Measurements from ENCODE around the gene ENPP3. TPM values are rescaled to one million over a fixed set of nuclear protein-coding genes. Genes with fewer than 3 reads are reported as not detected.
A peak's percentile ranks its signal among the peaks of the same experiment; 100 is the strongest.
"Not testable (repeated sequence)": the region's sequence is repeated elsewhere in the genome, so short reads cannot be mapped to it uniquely, and the experiment has no call there.

The ENPP3 gene
- total RNA-seq, 2 donors from 2014 or later: 16.6 to 21.2 TPM

GRCh38 chr6:131724114-131724513 lies 87.0 kb downstream of the ENPP3 start:
- no peak for ATAC-seq
- DNase-seq: no peak
- intact Hi-C loops (cut with DNase I, micrococcal nuclease): no loop called here

GRCh38 chr6:131727467-131727866 lies 90.4 kb downstream of the ENPP3 start:
- no peak for ATAC-seq
- DNase-seq: no peak
- intact Hi-C loops (cut with DNase I, micrococcal nuclease): no loop called here

- no peak for DNase-seq
- intact Hi-C loops (cut with DNase I, micrococcal nuclease): no loop called here
- ATAC-seq: no peak
These were observed 90.8 kb downstream of the ENPP3 start for GRCh38 chr6:131727868-131728267.

- no peak for ATAC-seq
- no peak for DNase-seq
- intact Hi-C loops (cut with DNase I, micrococcal nuclease): no loop called here
These were observed 91.3 kb downstream of the ENPP3 start for GRCh38 chr6:131728296-131728939.

- ATAC-seq (no peak), DNase-seq (no peak)
- intact Hi-C loops (cut with DNase I, micrococcal nuclease): no loop called here
These were observed 92.4 kb downstream of the ENPP3 start for GRCh38 chr6:131729550-131729949.

- ATAC-seq (no peak), DNase-seq (no peak)
- intact Hi-C loops (cut with DNase I, micrococcal nuclease): no loop called here
These were observed 93.2 kb downstream of the ENPP3 start for GRCh38 chr6:131730264-131730663.

GRCh38 chr6:131731224-131731623 lies 94.1 kb downstream of the ENPP3 start:
- ATAC-seq: no peak
- intact Hi-C loops (cut with DNase I, micrococcal nuclease): no loop called here
- no peak for DNase-seq

DNA sequence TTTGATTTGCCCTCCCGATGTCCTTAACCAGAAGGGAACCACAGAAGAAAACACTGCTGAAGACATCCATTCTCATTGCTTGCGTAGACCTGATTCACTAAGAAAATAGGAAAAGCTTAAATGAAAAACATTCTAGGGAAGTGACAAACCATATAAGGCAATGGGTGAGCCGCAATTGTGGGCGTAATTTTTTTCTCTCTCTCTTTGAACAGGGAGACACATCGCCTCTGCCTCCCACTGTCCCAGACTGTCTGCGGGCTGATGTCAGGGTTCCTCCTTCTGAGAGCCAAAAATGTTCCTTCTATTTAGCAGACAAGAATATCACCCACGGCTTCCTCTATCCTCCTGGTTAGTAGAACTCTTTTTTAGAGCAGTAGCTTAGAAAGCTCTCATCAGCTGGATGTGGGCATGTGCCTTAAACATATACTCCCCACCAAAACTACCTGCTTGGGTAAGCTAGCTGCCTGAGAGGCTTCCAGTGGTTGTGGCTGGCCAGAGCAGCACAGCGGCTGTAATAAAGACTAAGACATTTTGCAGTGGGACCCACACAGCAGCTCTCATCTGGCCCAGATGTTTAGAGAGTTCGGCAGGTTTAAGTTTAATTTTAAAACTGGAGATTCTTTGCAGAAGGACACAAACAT lies 96.4 kb downstream of the ENPP3 start:
- intact Hi-C loops (cut with DNase I, micrococcal nuclease): no loop called here
- ATAC-seq (no peak), DNase-seq (no peak)

GRCh38 chr6:131736003-131736596 lies 99.0 kb downstream of the ENPP3 start:
- DNase-seq (no peak), ATAC-seq (no peak)
- intact Hi-C loops (cut with DNase I, micrococcal nuclease): no loop called here

DNA sequence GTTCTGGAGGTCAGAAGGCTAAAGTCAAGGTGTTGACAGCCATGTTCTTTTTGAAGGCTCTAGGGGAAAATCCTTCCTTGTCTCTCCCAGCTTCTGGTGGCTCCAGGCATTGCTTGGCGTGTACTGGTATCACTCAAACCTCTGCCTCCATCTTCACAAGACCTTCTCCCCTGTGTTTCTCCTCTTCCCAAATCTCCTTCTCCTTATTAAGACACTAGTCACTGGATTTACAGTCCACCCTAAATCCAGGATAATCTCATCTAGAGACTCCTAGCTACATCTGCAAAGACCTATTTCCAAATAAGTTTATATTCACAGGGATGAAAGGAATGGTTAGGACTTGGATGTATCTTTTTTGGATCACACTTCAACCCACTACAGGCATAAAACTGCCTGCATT lies 99.7 kb downstream of the ENPP3 start:
- intact Hi-C loops (cut with DNase I, micrococcal nuclease): no loop called here
- DNase-seq (no peak), ATAC-seq (no peak)

DNA sequence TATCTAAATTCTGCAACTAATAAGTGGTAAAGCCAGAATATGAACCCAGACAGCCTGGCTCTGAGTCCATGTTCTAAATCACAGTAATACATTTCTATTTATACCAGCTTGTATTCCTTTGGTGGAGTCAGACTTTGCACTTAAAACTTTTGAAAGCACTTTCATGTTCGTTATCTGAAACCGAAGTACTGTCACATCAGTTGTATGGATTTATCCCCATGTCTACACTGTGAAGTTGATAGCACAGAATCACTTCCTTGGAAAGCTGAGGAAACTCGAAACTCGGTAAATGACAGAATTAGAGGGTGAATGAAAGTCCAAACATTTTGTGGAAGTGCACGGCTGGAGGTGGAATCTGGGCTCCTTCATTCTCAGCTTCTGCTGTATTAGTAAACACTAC lies 102.0 kb downstream of the ENPP3 start:
- ATAC-seq (no peak), DNase-seq (no peak)
- intact Hi-C loops (cut with DNase I, micrococcal nuclease): no loop called here

DNA sequence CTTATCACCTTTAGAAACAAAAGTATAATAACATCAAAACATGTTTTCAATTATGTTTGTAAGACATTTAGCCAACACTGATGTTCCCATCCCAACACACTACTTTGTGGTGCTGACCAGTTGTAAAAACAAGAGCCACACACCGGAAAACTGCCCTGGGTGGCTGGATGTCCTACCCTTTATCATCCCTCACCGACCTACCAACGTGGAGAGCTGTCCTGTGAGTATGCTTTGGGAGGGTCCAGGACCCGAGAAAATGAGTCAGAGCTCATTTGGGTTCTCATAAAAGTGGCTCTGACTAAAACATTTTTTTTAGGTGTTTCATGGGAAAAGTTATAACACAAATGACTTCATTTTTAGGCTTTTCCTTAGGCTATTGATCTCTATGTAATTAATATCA lies 103.1 kb downstream of the ENPP3 start:
- DNase-seq: no peak
- ATAC-seq: no peak
- intact Hi-C loops (cut with DNase I, micrococcal nuclease): no loop called here

DNA sequence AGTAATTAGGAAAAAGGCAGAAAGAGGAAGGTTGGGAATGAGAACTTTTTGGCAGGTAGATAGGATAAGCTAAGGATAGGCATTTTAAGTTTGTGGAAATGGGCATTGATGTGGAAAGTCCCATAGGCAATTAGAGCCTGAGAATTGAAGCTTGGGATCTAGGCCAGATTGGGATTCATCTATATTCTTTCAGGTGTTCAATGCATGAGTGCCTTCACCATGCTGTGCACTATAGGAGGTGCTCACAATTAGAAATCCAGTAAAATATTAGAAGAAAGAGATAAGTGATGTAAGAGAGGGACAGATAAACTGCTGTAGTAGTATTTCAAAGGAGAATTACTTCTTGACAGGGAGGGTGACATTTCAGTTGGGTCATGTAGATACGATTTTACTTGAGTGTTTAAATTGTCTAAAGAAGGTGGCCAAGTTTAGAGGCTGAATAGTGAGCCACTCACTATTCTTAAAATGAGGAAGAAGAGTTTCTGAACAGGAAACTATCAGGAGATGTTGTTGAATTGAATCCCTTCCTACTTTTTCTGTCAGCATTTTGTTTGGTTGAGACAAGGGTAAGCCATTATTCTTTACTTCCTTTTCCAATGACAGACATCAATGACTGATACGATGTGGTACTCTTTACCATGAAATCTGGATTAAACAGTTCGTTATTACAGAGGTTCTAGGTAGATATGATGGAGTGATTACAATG lies 104.7 kb downstream of the ENPP3 start:
- ATAC-seq: no peak
- no peak for DNase-seq
- intact Hi-C loops (cut with DNase I, micrococcal nuclease): no loop called here

DNA sequence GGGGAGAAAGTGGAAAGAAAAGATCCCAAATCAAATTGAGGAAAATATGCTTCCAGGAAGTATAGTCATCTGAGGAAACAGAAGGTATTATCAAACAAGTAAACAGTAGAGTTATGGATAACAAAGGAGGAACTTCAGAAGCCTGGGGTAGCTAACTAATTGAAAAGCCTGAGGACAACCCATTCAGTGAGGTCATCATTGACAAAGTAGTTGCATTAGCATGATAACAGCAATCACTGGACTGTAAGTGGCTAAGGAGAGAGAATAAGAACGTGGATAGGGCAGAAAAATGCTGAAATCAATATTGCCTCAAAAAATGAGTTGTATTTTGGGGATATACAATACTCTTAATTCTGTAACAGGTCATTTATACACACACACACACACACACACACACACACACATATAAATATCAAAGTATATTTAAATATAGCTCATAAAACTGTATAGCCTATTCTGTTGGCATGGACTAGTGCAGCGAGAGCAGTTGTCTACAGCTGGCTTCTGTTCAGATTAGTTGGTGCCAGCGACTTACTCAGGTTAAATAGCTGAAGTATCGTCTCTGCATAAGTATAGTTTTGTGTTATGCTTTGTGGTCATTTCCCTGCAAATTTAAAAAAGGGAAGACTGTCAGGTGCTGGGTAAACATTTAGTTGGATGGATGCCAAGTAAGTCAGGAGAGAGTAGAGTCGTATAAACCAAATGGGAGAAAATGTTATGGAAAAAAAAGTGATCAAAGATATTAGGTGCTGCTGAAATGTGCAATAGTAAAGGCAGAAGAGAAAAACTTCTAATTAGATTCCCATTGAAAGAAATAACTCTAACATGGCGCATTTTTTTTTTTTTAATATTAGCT lies 107.6 kb downstream of the ENPP3 start:
- no peak for DNase-seq
- intact Hi-C loops (cut with DNase I, micrococcal nuclease): no loop called here
- peak; percentile 35 for ATAC-seq

DNA sequence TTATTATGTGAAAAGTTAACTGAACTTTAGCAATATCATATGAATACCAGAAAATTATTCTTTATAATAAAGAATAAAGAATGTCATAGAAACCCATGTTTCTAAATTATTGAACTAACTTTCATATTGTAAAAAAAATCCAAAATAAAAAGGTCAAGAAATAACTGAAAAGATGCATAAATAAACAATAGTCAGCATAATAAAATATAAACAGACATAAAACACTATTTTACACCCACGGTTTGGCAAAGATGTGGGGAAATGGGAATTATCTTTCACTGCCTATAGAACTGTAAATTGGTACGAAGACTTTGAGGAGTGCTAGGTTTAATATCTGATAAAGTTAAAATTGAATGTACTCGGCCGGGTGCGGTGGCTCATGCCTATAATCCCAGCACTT lies 108.4 kb downstream of the ENPP3 start:
- DNase-seq: no peak
- intact Hi-C loops (cut with DNase I, micrococcal nuclease): no loop called here

GRCh38 chr6:131747821-131748353 lies 110.8 kb downstream of the ENPP3 start:
- no peak for DNase-seq
- intact Hi-C loops (cut with DNase I, micrococcal nuclease): no loop called here
- ATAC-seq: no peak

More for the DNA sequence above, 108.4 kb downstream of the ENPP3 start:
- no peak for ATAC-seq

- ATAC-seq: no peak
- no peak for DNase-seq
- intact Hi-C loops (cut with DNase I, micrococcal nuclease): no loop called here
These were observed 111.9 kb downstream of the ENPP3 start for GRCh38 chr6:131749023-131749422.

DNA sequence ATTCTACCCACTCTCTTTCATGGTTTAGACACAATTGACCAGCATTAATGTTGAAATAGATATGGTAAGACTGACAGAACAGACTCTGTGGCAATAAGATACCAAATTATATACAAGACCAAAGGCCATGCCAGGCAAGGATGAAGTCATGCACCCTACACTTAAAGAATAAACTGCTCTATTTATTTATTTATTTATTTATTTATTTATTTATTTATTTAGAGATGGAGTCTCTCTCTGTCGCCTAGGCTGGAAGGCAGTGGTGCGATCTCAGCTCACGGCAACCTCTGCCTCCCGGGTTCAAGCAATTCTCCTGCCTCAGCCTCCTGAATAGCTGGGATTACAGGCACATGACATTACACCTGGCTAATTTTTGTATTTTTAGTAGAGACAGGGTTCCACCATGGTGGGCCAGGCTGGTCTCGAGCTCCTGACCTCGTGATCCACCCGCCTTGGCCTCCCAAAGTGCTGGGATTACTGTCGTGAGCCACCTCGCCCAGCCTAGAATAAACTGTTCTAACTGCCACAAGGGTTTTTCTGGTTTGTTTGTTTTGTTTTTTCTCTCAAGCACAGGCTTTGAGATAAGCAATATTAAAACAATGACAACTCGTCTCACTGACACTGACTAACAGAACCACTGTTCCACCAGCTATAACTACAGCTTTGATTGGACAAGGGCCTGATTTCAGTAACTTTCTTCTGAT lies 114.1 kb downstream of the ENPP3 start:
- DNase-seq; intact Hi-C loops (cut with DNase I, micrococcal nuclease): not testable (repeated sequence)

More for the DNA sequence above, 114.1 kb downstream of the ENPP3 start:
- not testable (repeated sequence) for ATAC-seq
